Tibial artery (tissue), 4 donors: ENCODE data around the gene IL10RA.

Experiments used
- DNase-seq, 2 donors: peaks; one replicate each; pipeline ENCODE4 v3.0.0-alpha.2; 2019
- H3K27ac ChIP-seq, 2 donors: fragments of 200-600 bp; sonication (generic) in 1 of 2; 1 replicate in 1 of 2; 2 replicates in 1 of 2; pipeline ENCODE4 v1.5.1; 2018 to 2019; ENCODE audit warnings: mild to moderate bottlenecking in 1 of 2
- H3K27me3 ChIP-seq, 2 donors: fragments of 200-600 bp; sonication (generic) in 1 of 2; one replicate each; pipeline versions ENCODE4 v1.5.1 to v1.6.0; 2016 to 2019
- H3K36me3 ChIP-seq, 3 donors: fragments of 200-600 bp; sonication (generic) in 2 of 3; one replicate each; pipeline ENCODE4 v1.5.1; 2016 to 2019; ENCODE audit warnings: mild to moderate bottlenecking in 2 of 3
- H3K4me1 ChIP-seq, 4 donors: fragments of 200-600 bp; sonication (generic) in 2 of 4; 1 replicate in 3 of 4; 2 replicates in 1 of 4; pipeline ENCODE4 v1.5.1; 2016 to 2019
- H3K4me3 ChIP-seq, 2 donors: fragments of 200-600 bp; sonication (generic) in 1 of 2; 1 replicate in 1 of 2; 2 replicates in 1 of 2; pipeline ENCODE4 v1.5.1; 2018 to 2019; ENCODE audit warnings: mild to moderate bottlenecking in 2 of 2
- H3K9me3 ChIP-seq, 3 donors: fragments of 200-600 bp; sonication (generic) in 1 of 3; one replicate each; pipeline ENCODE4 v1.5.1; 2016 to 2019
- intact Hi-C: fragments of 100-400 bp; cut with DNase I; formaldehyde crosslinking; loops from one replicate; pipeline ENCODE4 v1.15.0; 2023; ENCODE audit warnings: low total_unique reads
- TF ChIP-seq, protein P1 (sequence below), 2 experiments: fragments of 200-600 bp in 1 of 2; fragments of 450-650 bp in 1 of 2; IDR thresholded peaks; one replicate each; pipeline ENCODE4 v1.5.1; 2017 to 2019; ENCODE audit warnings: antibody characterized with exemption in 2 of 2, mild to moderate bottlenecking in 1 of 2, moderate library complexity in 1 of 2

The IL10RA gene

DNA sequence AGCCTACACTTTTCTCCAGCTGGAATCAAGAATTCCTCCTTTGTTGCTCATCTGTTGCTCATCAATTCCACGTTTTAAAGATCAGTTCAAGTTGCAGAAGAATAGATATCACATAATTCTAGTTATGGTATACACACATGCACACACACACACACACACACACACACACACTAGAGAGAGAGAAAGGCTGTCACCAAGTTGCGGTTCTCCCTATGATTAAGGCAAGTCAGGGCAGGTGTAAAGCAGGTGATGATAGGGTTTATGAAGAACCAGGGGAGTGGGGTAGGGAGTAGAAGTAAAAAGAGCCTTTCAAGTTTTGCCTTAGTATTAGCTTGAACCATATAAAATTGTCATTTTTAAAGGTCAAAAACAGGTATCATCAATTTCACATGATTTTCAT is 59.0 kb downstream of the IL10RA start:
- H3K36me3 ChIP-seq: no peaks in the 10 kb centered on the region
- H3K27ac ChIP-seq: no peak overlapping the region
- no peak for DNase-seq
- peaks cover 0 to 7% of the 10 kb centered on the region in 2 donors for H3K27me3 ChIP-seq
- intact Hi-C loops: no loop called here
- no peak overlapping the region for H3K4me3 ChIP-seq
- no peaks in the 10 kb centered on the region for H3K4me1 ChIP-seq
- TF ChIP-seq, protein P1, sequence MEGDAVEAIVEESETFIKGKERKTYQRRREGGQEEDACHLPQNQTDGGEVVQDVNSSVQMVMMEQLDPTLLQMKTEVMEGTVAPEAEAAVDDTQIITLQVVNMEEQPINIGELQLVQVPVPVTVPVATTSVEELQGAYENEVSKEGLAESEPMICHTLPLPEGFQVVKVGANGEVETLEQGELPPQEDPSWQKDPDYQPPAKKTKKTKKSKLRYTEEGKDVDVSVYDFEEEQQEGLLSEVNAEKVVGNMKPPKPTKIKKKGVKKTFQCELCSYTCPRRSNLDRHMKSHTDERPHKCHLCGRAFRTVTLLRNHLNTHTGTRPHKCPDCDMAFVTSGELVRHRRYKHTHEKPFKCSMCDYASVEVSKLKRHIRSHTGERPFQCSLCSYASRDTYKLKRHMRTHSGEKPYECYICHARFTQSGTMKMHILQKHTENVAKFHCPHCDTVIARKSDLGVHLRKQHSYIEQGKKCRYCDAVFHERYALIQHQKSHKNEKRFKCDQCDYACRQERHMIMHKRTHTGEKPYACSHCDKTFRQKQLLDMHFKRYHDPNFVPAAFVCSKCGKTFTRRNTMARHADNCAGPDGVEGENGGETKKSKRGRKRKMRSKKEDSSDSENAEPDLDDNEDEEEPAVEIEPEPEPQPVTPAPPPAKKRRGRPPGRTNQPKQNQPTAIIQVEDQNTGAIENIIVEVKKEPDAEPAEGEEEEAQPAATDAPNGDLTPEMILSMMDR (IDR thresholded peaks at IDR 0.05): no peak
- no peaks in the 10 kb centered on the region for H3K9me3 ChIP-seq

- no peaks in the 10 kb centered on the region for H3K36me3 ChIP-seq
- peaks cover 0 to 2% of the 10 kb centered on the region in 2 donors for H3K27me3 ChIP-seq
- no peak overlapping the region for H3K4me3 ChIP-seq
- no peak for DNase-seq
- no peaks in the 10 kb centered on the region for H3K9me3 ChIP-seq
- no peaks in the 10 kb centered on the region for H3K4me1 ChIP-seq
- intact Hi-C loops: no loop called here
- H3K27ac ChIP-seq: no peak overlapping the region
- TF ChIP-seq, protein P1 (IDR thresholded peaks at IDR 0.05): no peak
These were observed 60.1 kb downstream of the IL10RA start for GRCh38 chr11:118046051-118046963.

- TF ChIP-seq, protein P1 (IDR thresholded peaks at IDR 0.05): no peak
- no peak overlapping the region for H3K4me3 ChIP-seq
- H3K36me3 ChIP-seq: no peaks in the 10 kb centered on the region
- no peak overlapping the region for H3K27ac ChIP-seq
- no peaks in the 10 kb centered on the region for H3K4me1 ChIP-seq
- intact Hi-C loops: no loop called here
- no peaks in the 10 kb centered on the region for H3K27me3 ChIP-seq
- no peaks in the 10 kb centered on the region for H3K9me3 ChIP-seq
- DNase-seq: peak in 1 of 2 donors; percentile 13
These were observed 60.9 kb downstream of the IL10RA start for GRCh38 chr11:118046964-118047700.

DNA sequence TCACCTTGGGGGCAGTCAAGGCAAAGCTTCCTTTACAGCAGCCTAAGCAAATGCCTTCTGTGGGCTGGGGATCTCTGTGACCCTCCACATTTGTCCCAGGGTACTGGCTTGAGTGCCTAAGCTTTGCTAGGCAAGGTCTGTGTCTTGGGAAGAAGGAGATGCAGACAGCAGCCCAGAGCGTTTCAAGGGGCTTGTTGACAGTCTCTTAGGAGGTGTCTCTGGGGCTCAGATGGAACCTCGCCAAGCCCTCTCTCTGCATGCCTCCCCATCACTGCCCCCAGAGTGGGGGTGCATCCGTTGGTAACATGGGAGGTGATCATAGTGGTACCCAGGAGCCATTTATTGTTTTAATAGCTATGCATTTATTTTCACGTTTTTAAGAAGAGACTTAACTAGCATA is 61.6 kb downstream of the IL10RA start:
- intact Hi-C loops: no loop called here
- TF ChIP-seq, protein P1 (IDR thresholded peaks at IDR 0.05): no peak
- no peaks in the 10 kb centered on the region for H3K27me3 ChIP-seq
- peak in 1 of 2 donors; percentile 16 for DNase-seq
- H3K27ac ChIP-seq: no peak overlapping the region
- H3K4me1 ChIP-seq: no peaks in the 10 kb centered on the region
- H3K4me3 ChIP-seq: no peak overlapping the region
- H3K9me3 ChIP-seq: no peaks in the 10 kb centered on the region
- H3K36me3 ChIP-seq: no peaks in the 10 kb centered on the region

DNA sequence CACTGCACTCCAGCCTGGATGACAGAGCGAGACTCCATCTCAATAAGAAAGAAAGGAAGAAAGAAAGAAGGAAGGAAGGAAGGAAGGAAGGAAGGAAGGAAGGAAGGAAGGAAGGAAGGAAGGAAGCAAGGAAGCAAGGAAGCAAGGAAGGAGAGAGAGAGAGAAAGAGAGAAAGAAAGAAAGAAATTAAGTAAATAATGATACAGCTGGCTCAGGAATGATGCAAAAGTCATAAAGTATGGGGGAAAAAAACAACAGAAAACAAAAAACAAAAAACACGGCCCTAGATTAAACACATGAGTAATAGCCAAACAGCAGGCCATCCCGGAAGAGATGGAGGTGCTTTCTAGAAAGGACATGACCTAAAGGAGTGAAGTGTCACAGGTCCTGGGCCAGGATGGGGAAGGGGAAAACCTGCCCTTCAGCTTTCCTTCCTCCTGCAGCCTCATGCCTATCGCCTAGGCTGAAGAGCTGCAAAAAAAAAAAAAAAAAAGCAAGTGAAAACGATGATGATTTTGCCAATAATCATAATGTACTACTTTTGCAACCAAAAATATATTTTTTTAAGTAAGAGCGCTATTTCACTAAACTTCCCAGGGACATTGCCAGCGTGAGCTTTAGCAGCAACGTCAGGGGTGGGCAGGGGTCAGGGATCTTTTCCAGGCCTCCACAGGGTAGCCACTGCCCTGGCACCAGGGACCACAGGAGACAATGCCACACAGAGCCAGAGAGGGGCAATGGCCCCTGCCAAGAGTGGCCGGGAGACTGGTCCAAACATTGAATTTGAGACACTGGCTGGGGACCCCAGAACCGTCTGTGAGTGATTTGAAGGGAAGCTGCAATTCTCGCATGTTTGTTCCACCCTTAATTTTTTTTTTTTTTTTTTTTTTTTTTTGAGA is 62.5 kb downstream of the IL10RA start:
- no peaks in the 10 kb centered on the region for H3K4me1 ChIP-seq
- TF ChIP-seq, protein P1 (IDR thresholded peaks at IDR 0.05): no peak
- intact Hi-C loops: no loop called here
- H3K27me3 ChIP-seq: no peaks in the 10 kb centered on the region
- no peak overlapping the region for H3K27ac ChIP-seq
- H3K4me3 ChIP-seq: no peak overlapping the region
- H3K9me3 ChIP-seq: no peaks in the 10 kb centered on the region
- DNase-seq: peak in 1 of 2 donors; percentile 52
- no peaks in the 10 kb centered on the region for H3K36me3 ChIP-seq
